HCT116 (cell line): ENCODE measurements around the gene BLCAP. TPM values are rescaled to one million over a fixed set of nuclear protein-coding genes. Genes with fewer than 3 reads are reported as not detected.

Experiments
- ATAC-seq: fragments of 200-7000 bp; cut with Tn5 transposase; 2 replicates; pipeline ENCODE4 v1.9.1; 2020; ENCODE audit warnings: mild to moderate bottlenecking, moderate library complexity
- BruUV-seq: library from RNA; stranded (reverse); fragments of 400-500 nt; replicated peaks from 2 replicates; lab custom pipeline; 2021; lab: Mats Ljungman, UMichigan
- CTCF ChIA-PET: fragments of 300-600 bp; sonication (Branson Sonifier 250); formaldehyde crosslinking; loops from one replicate; lab custom pipeline; 2021; ENCODE audit warnings: antibody characterized with exemption; lab: Charles Lee
- POLR2A ChIA-PET: fragments of 300-600, 350-600 bp; sonication (Branson Sonifier 250); formaldehyde crosslinking; loops from one replicate; lab custom pipeline; 2021; ENCODE audit warnings: antibody characterized with exemption; lab: Charles Lee
- RAD21 ChIA-PET, 2 experiments: fragments of 300-600 bp; sonication (Branson Sonifier 250); formaldehyde crosslinking; loops; one replicate each; lab custom pipeline; 2023; ENCODE audit warnings: low total read pairs in 2 of 2; ENCODE audit not compliant: uncharacterized antibody in 2 of 2, unreplicated experiment in 2 of 2, low non-redundant PET in 1 of 2; lab: Charles Lee
- DNase-seq: peaks from one replicate; pipeline ENCODE4 v3.0.0-alpha.2; 2010; ENCODE audit warnings: low read depth, low spot score
- H2AFZ ChIP-seq: fragments of 200-600 bp; shearing (Covaris generic), sonication (generic); 2 replicates; pipeline ENCODE4 v1.6.1; 2017; ENCODE audit warnings: low read depth, mixed run types, mixed read lengths, antibody characterized with exemption, low read length; ENCODE audit not compliant: poor library complexity, severe bottlenecking
- H3K27ac ChIP-seq: 2 replicates; pipeline ENCODE4 v1.5.1; 2012; ENCODE audit warnings: low read depth, low read length
- H3K27me3 ChIP-seq: fragments of 200-600 bp; sonication (generic); 2 replicates; pipeline ENCODE4 v1.6.1; 2016; ENCODE audit warnings: mixed run types, low read length, mixed read lengths; ENCODE audit not compliant: insufficient read depth
- H3K36me3 ChIP-seq, 2 experiments: fragments of 200-500 bp in 1 of 2; fragments of 200-600 bp in 1 of 2; sonication (Bioruptor generic) in 1 of 2; sonication (generic) in 1 of 2; 2 replicates each; pipeline versions ENCODE4 v1.5.1 to v1.6.1; 2014 to 2016; ENCODE audit warnings: low read length in 2 of 2, inconsistent platforms in 1 of 2, mixed read lengths in 1 of 2, mixed run types in 1 of 2; ENCODE audit not compliant: insufficient read depth in 2 of 2, control insufficient read depth in 1 of 2
- H3K4me1 ChIP-seq, 2 experiments: fragments of 200-600 bp in 1 of 2; sonication (generic) in 1 of 2; 2 replicates each; pipeline versions ENCODE4 v1.5.1 to v1.6.1; 2012 to 2017; ENCODE audit warnings: low read length in 2 of 2, inconsistent platforms in 1 of 2, mild to moderate bottlenecking in 1 of 2, mixed read lengths in 1 of 2, mixed run types in 1 of 2, moderate library complexity in 1 of 2; ENCODE audit not compliant: insufficient read depth in 2 of 2, control insufficient read depth in 1 of 2
- H3K4me2 ChIP-seq: fragments of 200-600 bp; sonication (generic); 2 replicates; pipeline ENCODE4 v1.6.1; 2017; ENCODE audit warnings: mixed run types, low read length, mixed read lengths
- H3K4me3 ChIP-seq, 2 experiments: fragments of 200-600 bp in 1 of 2; sonication (generic) in 1 of 2; replicated peaks in 1 of 2; 2 replicates each; pipeline ENCODE4 v1.5.1; 2011 to 2016; ENCODE audit warnings: low read length in 2 of 2, control low read depth in 1 of 2, low read depth in 1 of 2, mild to moderate bottlenecking in 1 of 2, mixed read lengths in 1 of 2, mixed run types in 1 of 2
- H3K79me2 ChIP-seq: fragments of 200-600 bp; sonication (generic); 2 replicates; pipeline ENCODE4 v1.6.1; 2017; ENCODE audit warnings: mild to moderate bottlenecking, mixed run types, low read length, moderate library complexity, mixed read lengths; ENCODE audit not compliant: insufficient read depth
- H3K9ac ChIP-seq: fragments of 200-600 bp; sonication (generic); 2 replicates; pipeline ENCODE4 v1.6.1; 2016; ENCODE audit warnings: low read length, mixed read lengths
- H3K9me2 ChIP-seq: fragments of 200-600 bp; sonication (generic), shearing (Covaris generic); 2 replicates; pipeline ENCODE4 v1.6.1; 2017; ENCODE audit warnings: mixed run types, mild to moderate bottlenecking, moderate library complexity; ENCODE audit not compliant: insufficient read depth
- H3K9me3 ChIP-seq, 2 experiments: fragments of 200-500 bp in 1 of 2; fragments of 200-600 bp in 1 of 2; sonication (Bioruptor generic) in 1 of 2; sonication (generic) in 1 of 2; 2 replicates each; pipeline ENCODE4 v1.6.1; 2014 to 2017; ENCODE audit warnings: low read length in 2 of 2, mixed read lengths in 2 of 2, inconsistent platforms in 1 of 2, low read depth in 1 of 2, mild to moderate bottlenecking in 1 of 2, mixed run types in 1 of 2, moderate library complexity in 1 of 2; ENCODE audit not compliant: control insufficient read depth in 1 of 2, insufficient read depth in 1 of 2
- H4K20me1 ChIP-seq: fragments of 200-600 bp; sonication (generic), shearing (Covaris generic); 2 replicates; pipeline ENCODE4 v1.6.1; 2017; ENCODE audit warnings: mixed run types, mild to moderate bottlenecking, moderate library complexity; ENCODE audit not compliant: insufficient read depth
- CBX3 ChIP-seq: IDR thresholded peaks from 2 replicates; pipeline ENCODE4 v1.6.1; 2012; ENCODE audit warnings: low read depth
- CEBPB ChIP-seq: IDR thresholded peaks from 2 replicates; pipeline ENCODE4 v1.6.1; 2012; ENCODE audit warnings: low read depth
- EGR1 ChIP-seq: IDR thresholded peaks from 2 replicates; pipeline ENCODE4 v1.6.1; 2012; ENCODE audit warnings: low read depth
- ELF1 ChIP-seq: IDR thresholded peaks from 2 replicates; pipeline ENCODE4 v1.6.1; 2012; ENCODE audit warnings: low read depth, borderline replicate concordance
- EZH2 ChIP-seq: fragments of 200-600 bp; sonication (generic); IDR thresholded peaks from 2 replicates; pipeline ENCODE4 v1.6.1; 2017; ENCODE audit warnings: antibody characterized with exemption, mixed run types
- FOSL1 ChIP-seq: IDR thresholded peaks from 2 replicates; pipeline ENCODE4 v1.6.1; 2012; ENCODE audit warnings: low read depth
- JUND ChIP-seq: IDR thresholded peaks from 2 replicates; pipeline ENCODE4 v1.6.1; 2012
- POLR2AphosphoS5 ChIP-seq: IDR thresholded peaks from 2 replicates; pipeline ENCODE4 v1.6.1; 2011; ENCODE audit warnings: mild to moderate bottlenecking, low read depth, low read length, moderate library complexity
- RAD21 ChIP-seq: IDR thresholded peaks from 2 replicates; pipeline ENCODE4 v1.6.1; 2012; ENCODE audit warnings: low read depth, mild to moderate bottlenecking
- SIN3A ChIP-seq: IDR thresholded peaks from 2 replicates; pipeline ENCODE4 v1.6.1; 2012; ENCODE audit warnings: low read depth
- SP1 ChIP-seq: IDR thresholded peaks from 2 replicates; pipeline ENCODE4 v1.6.1; 2012; ENCODE audit warnings: low read depth
- SRF ChIP-seq: IDR thresholded peaks from 2 replicates; pipeline ENCODE4 v1.6.1; 2012; ENCODE audit warnings: low read depth
- TCF7L2 ChIP-seq: IDR thresholded peaks from 2 replicates; pipeline ENCODE4 v1.7.0; 2011; ENCODE audit warnings: borderline replicate concordance, inconsistent platforms; ENCODE audit not compliant: insufficient read depth, insufficient read length; ENCODE audit errors: extremely low read depth
- YY1 ChIP-seq: IDR thresholded peaks from 2 replicates; pipeline ENCODE4 v1.6.1; 2011; ENCODE audit warnings: low read length, low read depth, moderate library complexity, mild to moderate bottlenecking; ENCODE audit not compliant: insufficient replicate concordance; ENCODE audit errors: extremely low read depth
- ZFX ChIP-seq: fragments of 450-650 bp; IDR thresholded peaks from 2 replicates; pipeline ENCODE4 v1.6.1; 2017
- ZNF274 ChIP-seq: fragments of 200-500 bp; sonication (Bioruptor generic); IDR thresholded peaks from 2 replicates; pipeline ENCODE4 v1.6.1; 2014; ENCODE audit warnings: mild to moderate bottlenecking, low read depth, low read length, inconsistent platforms
- intact Hi-C: fragments of 100-400 bp; cut with micrococcal nuclease; formaldehyde crosslinking; loops from 2 replicates; pipeline ENCODE4 v1.10.0; 2022
- total RNA-seq: library from RNA; stranded (reverse); gene quantifications from one replicate; pipeline ENCODE4 v1.2.1, GENCODE V29; 2021; ENCODE audit not compliant: unreplicated experiment
- TF ChIP-seq, protein P1 (sequence below): IDR thresholded peaks from 2 replicates; pipeline ENCODE4 v1.6.1; 2012
- TF ChIP-seq, protein P2 (sequence below), 3 experiments: fragments of 200-600 bp in 1 of 3; sonication (generic) in 1 of 3; IDR thresholded peaks in 2 of 3; conservative IDR thresholded peaks in 1 of 3; 2 replicates each; pipeline ENCODE4 v1.5.1; 2012 to 2017; ENCODE audit warnings: low read depth in 2 of 3, low read length in 2 of 3, antibody characterized with exemption in 1 of 3, borderline replicate concordance in 1 of 3, control low read depth in 1 of 3, mild to moderate bottlenecking in 1 of 3, mixed read lengths in 1 of 3, mixed run types in 1 of 3, moderate library complexity in 1 of 3; ENCODE audit not compliant: insufficient read depth in 1 of 3
- TF ChIP-seq, protein P3 (sequence below): IDR thresholded peaks from 2 replicates; pipeline ENCODE4 v1.6.1; 2011; ENCODE audit warnings: mild to moderate bottlenecking, low read length, moderate library complexity; ENCODE audit not compliant: insufficient replicate concordance; ENCODE audit errors: extremely low read depth
- TF ChIP-seq, protein P4 (sequence below): IDR thresholded peaks from 2 replicates; pipeline ENCODE4 v1.6.1; 2012; ENCODE audit warnings: low read depth

Gene BLCAP
- total RNA-seq, 1 experiment from 2014 or later: 27.5 TPM

DNA sequence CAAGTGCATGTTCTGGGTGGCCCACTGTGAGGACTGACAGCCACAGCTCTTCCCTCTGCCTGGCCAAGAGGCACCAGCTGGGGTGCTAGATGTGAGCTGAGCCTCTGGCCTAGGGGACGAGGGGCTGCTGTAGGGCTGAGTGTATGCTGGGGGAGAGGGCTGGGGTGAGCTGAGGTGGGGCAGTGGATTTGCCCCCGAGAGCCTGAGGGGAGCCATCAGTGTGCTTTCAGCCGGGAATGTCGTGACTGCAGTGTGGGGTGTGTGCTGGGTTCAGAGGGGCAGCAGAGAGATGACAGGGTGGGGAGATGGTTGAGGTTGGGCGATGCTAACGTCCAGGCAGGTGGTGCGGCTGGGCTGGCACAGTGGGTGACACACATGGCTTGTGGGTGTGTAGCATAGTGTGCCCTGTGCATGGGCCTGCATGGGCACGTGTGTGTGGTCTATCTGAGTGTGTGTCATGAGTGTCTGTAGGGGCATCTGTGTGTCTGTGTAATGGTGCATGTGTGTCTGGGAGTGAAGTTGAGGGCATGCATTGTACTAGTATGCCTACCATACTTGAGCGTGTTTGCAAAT, 46.0 kb upstream of the BLCAP start:
- RAD21 ChIA-PET: no interaction called here
- H2AFZ ChIP-seq: no peak overlapping the region
- no TSS peak for BruUV-seq
- no peak overlapping the region for H3K27ac ChIP-seq
- DNase-seq (no peak), ATAC-seq (no peak)
- H3K4me1 ChIP-seq: no peaks in the 10 kb centered on the region
- H3K9me3 ChIP-seq: no peaks in the 10 kb centered on the region
- no peak for TF ChIP-seq CEBPB
- TF ChIP-seq JUND: no peak
- TF ChIP-seq, protein P1, sequence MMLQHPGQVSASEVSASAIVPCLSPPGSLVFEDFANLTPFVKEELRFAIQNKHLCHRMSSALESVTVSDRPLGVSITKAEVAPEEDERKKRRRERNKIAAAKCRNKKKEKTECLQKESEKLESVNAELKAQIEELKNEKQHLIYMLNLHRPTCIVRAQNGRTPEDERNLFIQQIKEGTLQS: no peak
- no peak for TF ChIP-seq EGR1
- no peak for TF ChIP-seq POLR2AphosphoS5
- no peak for TF ChIP-seq SP1
- TF ChIP-seq FOSL1: no peak
- TF ChIP-seq, protein P2, sequence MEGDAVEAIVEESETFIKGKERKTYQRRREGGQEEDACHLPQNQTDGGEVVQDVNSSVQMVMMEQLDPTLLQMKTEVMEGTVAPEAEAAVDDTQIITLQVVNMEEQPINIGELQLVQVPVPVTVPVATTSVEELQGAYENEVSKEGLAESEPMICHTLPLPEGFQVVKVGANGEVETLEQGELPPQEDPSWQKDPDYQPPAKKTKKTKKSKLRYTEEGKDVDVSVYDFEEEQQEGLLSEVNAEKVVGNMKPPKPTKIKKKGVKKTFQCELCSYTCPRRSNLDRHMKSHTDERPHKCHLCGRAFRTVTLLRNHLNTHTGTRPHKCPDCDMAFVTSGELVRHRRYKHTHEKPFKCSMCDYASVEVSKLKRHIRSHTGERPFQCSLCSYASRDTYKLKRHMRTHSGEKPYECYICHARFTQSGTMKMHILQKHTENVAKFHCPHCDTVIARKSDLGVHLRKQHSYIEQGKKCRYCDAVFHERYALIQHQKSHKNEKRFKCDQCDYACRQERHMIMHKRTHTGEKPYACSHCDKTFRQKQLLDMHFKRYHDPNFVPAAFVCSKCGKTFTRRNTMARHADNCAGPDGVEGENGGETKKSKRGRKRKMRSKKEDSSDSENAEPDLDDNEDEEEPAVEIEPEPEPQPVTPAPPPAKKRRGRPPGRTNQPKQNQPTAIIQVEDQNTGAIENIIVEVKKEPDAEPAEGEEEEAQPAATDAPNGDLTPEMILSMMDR (IDR thresholded peaks at IDR 0.05 in 2 of 3, conservative IDR thresholded peaks at IDR 0.05 in 1 of 3; ENCODE audit: borderline replicate concordance in 1 of 3, insufficient read depth in 1 of 3, low read depth in 2 of 3, low read length in 2 of 3): no peak
- TF ChIP-seq ZFX: no peak
- TF ChIP-seq YY1: no peak
- TF ChIP-seq SIN3A: no peak
- TF ChIP-seq RAD21: no peak
- no peak for TF ChIP-seq CBX3
- TF ChIP-seq SRF: no peak
- no peak for TF ChIP-seq TCF7L2
- TF ChIP-seq ELF1: no peak
- TF ChIP-seq EZH2: no peak
- no peak for TF ChIP-seq ZNF274
- TF ChIP-seq, protein P3, sequence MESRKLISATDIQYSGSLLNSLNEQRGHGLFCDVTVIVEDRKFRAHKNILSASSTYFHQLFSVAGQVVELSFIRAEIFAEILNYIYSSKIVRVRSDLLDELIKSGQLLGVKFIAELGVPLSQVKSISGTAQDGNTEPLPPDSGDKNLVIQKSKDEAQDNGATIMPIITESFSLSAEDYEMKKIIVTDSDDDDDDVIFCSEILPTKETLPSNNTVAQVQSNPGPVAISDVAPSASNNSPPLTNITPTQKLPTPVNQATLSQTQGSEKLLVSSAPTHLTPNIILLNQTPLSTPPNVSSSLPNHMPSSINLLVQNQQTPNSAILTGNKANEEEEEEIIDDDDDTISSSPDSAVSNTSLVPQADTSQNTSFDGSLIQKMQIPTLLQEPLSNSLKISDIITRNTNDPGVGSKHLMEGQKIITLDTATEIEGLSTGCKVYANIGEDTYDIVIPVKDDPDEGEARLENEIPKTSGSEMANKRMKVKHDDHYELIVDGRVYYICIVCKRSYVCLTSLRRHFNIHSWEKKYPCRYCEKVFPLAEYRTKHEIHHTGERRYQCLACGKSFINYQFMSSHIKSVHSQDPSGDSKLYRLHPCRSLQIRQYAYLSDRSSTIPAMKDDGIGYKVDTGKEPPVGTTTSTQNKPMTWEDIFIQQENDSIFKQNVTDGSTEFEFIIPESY: no peak
- TF ChIP-seq, protein P4, sequence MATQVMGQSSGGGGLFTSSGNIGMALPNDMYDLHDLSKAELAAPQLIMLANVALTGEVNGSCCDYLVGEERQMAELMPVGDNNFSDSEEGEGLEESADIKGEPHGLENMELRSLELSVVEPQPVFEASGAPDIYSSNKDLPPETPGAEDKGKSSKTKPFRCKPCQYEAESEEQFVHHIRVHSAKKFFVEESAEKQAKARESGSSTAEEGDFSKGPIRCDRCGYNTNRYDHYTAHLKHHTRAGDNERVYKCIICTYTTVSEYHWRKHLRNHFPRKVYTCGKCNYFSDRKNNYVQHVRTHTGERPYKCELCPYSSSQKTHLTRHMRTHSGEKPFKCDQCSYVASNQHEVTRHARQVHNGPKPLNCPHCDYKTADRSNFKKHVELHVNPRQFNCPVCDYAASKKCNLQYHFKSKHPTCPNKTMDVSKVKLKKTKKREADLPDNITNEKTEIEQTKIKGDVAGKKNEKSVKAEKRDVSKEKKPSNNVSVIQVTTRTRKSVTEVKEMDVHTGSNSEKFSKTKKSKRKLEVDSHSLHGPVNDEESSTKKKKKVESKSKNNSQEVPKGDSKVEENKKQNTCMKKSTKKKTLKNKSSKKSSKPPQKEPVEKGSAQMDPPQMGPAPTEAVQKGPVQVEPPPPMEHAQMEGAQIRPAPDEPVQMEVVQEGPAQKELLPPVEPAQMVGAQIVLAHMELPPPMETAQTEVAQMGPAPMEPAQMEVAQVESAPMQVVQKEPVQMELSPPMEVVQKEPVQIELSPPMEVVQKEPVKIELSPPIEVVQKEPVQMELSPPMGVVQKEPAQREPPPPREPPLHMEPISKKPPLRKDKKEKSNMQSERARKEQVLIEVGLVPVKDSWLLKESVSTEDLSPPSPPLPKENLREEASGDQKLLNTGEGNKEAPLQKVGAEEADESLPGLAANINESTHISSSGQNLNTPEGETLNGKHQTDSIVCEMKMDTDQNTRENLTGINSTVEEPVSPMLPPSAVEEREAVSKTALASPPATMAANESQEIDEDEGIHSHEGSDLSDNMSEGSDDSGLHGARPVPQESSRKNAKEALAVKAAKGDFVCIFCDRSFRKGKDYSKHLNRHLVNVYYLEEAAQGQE: no peak
- no peaks in the 10 kb centered on the region for H3K79me2 ChIP-seq
- CTCF ChIA-PET: interaction anchor here (1.1 kb wide), 1 partner anchor 10 kb away, joined by 5 read pairs; no protein-coding TSS in a partner anchor
- no peaks in the 10 kb centered on the region for H3K36me3 ChIP-seq
- intact Hi-C loops: no loop called here
- H3K27me3 ChIP-seq: peaks cover 43% of the 10 kb centered on the region
- no peak overlapping the region for H3K4me2 ChIP-seq
- no peaks in the 10 kb centered on the region for H3K9me2 ChIP-seq
- no peak overlapping the region for H3K4me3 ChIP-seq
- no peaks in the 10 kb centered on the region for H4K20me1 ChIP-seq
- no peak overlapping the region for H3K9ac ChIP-seq
- POLR2A ChIA-PET: no interaction called here
